Measurements from ENCODE around the gene UBE2E3. TPM values are rescaled to one million over a fixed set of nuclear protein-coding genes. Genes with fewer than 3 reads are reported as not detected.

The UBE2E3 gene
- total RNA-seq, 1 donor: 172 TPM

DNA sequence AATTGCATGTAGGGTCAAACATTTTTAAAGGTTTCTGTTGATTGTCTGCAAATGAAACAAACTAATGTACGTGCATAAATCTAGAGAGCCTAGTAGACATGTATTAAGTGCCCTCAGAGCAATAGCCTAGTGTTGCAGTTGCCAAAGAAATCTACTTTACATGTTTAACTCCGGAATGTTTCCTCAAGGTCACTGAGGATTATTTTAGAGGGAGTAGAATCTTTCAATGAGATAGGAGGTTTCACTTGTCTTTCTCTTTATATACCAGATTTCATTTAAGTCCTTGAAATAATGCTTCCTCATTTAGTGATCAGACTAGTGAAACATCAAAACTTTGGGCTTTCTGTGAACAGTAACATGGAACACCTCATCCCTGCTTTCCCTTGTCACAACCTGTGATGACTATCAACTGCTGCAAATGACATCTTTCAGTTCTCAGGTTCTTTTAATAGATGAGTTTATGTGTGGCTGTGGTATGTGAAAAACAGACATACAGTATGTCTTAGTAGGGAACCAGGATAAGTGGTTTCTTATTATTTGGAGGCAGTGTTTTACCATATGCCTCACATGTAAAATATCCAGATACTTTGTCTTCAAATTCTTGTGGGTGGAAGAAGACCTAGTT lies 5.5 kb downstream of the UBE2E3 start:
- no peak overlapping the region for H3K4me3 ChIP-seq (ENCODE audit: low read depth, low read length)

DNA sequence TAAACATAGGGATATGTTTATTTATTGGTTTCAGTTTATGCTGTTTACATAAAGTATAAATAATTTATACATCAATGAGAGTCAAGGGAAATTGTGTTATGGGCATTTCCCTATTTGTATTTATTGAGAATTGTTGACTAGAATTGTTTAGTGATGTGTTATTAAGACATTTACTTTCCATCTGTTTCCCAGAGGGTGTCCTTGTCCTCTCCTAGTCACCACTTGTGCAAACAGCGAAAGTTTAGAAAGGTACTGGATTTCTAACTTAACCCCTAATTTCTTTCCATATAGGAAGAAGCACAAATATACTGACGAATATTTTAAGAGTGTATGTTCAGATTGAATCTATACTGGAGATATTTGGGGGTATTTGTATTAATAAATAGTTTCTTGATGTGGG lies 6.7 kb downstream of the UBE2E3 start:
- TF ChIP-seq, protein P1, sequence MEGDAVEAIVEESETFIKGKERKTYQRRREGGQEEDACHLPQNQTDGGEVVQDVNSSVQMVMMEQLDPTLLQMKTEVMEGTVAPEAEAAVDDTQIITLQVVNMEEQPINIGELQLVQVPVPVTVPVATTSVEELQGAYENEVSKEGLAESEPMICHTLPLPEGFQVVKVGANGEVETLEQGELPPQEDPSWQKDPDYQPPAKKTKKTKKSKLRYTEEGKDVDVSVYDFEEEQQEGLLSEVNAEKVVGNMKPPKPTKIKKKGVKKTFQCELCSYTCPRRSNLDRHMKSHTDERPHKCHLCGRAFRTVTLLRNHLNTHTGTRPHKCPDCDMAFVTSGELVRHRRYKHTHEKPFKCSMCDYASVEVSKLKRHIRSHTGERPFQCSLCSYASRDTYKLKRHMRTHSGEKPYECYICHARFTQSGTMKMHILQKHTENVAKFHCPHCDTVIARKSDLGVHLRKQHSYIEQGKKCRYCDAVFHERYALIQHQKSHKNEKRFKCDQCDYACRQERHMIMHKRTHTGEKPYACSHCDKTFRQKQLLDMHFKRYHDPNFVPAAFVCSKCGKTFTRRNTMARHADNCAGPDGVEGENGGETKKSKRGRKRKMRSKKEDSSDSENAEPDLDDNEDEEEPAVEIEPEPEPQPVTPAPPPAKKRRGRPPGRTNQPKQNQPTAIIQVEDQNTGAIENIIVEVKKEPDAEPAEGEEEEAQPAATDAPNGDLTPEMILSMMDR (IDR thresholded peaks at IDR 0.05; ENCODE audit: insufficient read depth, low read length): no peak
- H3K4me3 ChIP-seq (ENCODE audit: low read depth, low read length): no peak overlapping the region
- no peak for DNase-seq (ENCODE audit: low read depth)

More for the DNA sequence above, 5.5 kb downstream of the UBE2E3 start:
- TF ChIP-seq, protein P1 (IDR thresholded peaks at IDR 0.05; ENCODE audit: insufficient read depth, low read length): no peak
- no peak for DNase-seq (ENCODE audit: low read depth)

DNA sequence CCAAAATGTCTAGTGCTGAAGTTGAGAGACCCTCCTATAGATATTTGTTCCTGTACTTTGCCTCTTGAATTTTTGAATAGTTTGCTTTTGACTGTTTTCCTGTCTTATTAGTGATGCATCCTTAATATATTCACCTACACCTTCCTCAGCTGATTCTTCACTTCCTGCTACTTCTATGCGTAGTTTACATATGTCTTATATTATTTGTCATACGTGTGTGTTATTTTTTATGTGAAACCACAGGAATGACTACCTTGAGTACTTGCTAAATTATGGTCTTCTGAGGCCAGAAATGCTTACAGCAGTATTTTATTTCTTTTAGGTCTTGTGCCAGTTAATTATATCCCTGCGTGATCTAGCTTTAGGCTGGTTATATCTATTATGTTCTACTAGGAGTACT lies 9.9 kb downstream of the UBE2E3 start:
- no peak overlapping the region for H3K4me3 ChIP-seq (ENCODE audit: low read depth, low read length)
- no peak for DNase-seq (ENCODE audit: low read depth)
- TF ChIP-seq, protein P1 (IDR thresholded peaks at IDR 0.05; ENCODE audit: insufficient read depth, low read length): no peak

DNA sequence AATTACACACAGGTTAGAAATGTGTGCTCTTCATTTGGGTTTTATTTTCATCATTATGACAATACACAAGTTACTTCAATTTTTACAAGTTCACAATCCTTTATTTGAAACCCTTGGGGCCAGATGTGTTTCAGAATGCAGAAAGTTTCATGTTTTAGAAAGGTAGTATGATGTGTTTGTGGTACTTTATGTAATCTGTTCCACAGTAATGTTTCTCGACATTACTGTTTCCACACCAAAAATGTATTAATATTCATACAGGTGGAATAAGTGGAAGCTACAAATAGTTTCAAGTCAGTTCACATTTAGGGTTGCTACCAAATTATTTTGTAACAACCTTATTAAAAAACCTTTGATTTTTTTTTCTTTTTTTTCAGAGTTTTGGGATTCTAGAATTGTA lies 10.4 kb downstream of the UBE2E3 start:
- DNase-seq (ENCODE audit: low read depth): no peak
- TF ChIP-seq, protein P1 (IDR thresholded peaks at IDR 0.05; ENCODE audit: insufficient read depth, low read length): no peak
- no peak overlapping the region for H3K4me3 ChIP-seq (ENCODE audit: low read depth, low read length)

DNA sequence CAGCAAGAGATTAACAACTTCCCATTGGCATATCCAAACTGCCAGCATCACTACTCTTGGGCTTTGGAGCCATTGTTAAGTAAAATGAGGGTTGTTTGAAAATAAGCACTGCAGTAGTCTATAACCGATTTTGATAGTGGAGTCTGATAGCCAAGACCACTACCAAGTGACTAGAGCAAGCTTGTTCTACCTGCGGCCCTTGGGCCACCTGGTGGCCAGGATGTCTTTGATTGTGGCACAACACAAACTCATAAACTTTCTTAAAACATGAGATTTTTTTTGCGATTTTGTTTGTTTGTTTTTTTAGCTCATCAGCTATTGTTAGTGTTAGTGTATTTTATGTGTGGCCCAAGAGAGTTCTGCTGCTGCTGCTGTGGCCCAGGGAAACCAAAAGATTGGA lies 11.0 kb downstream of the UBE2E3 start:
- no peak overlapping the region for H3K4me3 ChIP-seq (ENCODE audit: low read depth, low read length)
- TF ChIP-seq, protein P1 (IDR thresholded peaks at IDR 0.05; ENCODE audit: insufficient read depth, low read length): peak; percentile 3
- no peak for DNase-seq (ENCODE audit: low read depth)

DNA sequence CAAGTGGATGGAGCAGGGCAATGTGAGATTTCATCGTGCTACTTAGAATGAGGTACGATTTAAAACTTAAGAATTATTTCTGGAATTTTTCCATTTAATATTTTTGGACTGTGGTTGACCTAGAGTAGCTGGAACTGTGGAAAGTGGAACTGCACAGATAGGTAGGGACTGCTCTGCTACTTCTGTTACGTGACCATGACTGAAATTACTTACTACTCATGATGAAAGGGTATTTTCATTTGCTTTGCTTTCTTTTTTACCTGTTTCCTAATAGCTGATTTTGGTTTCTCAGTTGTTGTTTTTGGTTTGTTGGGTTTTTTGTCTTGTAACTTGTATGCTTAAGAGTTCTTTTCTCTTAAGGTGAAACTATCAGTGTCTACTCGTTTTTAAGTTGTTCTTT lies 11.4 kb downstream of the UBE2E3 start:
- H3K4me3 ChIP-seq (ENCODE audit: low read depth, low read length): no peak overlapping the region
- DNase-seq (ENCODE audit: low read depth): no peak
- TF ChIP-seq, protein P1 (IDR thresholded peaks at IDR 0.05; ENCODE audit: insufficient read depth, low read length): no peak

DNA sequence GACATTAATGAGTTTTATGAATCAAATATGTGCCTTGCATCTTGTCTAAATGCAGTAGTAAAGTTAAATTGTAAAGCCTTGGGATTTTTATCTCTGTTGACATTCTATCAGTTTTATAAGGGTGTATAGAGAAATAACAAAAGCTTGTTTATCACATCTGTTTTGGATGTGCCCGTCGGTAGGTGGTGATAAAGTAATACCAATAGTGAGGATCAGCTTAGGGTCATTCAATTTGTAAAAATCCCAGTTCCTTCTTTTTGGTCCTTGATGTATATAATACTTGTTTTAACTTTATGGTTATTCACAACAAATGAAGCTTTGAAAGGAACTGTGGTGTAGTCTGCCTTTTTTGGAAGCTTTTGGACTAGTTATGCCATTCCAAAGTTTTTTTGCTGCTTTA lies 12.6 kb downstream of the UBE2E3 start:
- no peak overlapping the region for H3K4me3 ChIP-seq (ENCODE audit: low read depth, low read length)
- TF ChIP-seq, protein P1 (IDR thresholded peaks at IDR 0.05; ENCODE audit: insufficient read depth, low read length): no peak
- no peak for DNase-seq (ENCODE audit: low read depth)
